Metanephros (tissue), 2 donors: ENCODE data around the gene CACHD1. TPM values are rescaled to one million over a fixed set of nuclear protein-coding genes. Genes with fewer than 3 reads are reported as not detected.

ENCODE experiments used
- small RNA-seq: library from RNA; depleted of rRNA; stranded (forward); fragments of <200 nt; gene quantifications from one replicate; pipeline ENCODE3, GENCODE V24; 2014; ENCODE audit warnings: low replicate concordance
- total RNA-seq: library from RNA; depleted of rRNA; stranded (reverse); fragments of >200 nt; gene quantifications from one replicate; pipeline ENCODE4 v1.2.3, GENCODE V29; 2014

The CACHD1 gene
- total RNA-seq: 39.9 TPM

DNA sequence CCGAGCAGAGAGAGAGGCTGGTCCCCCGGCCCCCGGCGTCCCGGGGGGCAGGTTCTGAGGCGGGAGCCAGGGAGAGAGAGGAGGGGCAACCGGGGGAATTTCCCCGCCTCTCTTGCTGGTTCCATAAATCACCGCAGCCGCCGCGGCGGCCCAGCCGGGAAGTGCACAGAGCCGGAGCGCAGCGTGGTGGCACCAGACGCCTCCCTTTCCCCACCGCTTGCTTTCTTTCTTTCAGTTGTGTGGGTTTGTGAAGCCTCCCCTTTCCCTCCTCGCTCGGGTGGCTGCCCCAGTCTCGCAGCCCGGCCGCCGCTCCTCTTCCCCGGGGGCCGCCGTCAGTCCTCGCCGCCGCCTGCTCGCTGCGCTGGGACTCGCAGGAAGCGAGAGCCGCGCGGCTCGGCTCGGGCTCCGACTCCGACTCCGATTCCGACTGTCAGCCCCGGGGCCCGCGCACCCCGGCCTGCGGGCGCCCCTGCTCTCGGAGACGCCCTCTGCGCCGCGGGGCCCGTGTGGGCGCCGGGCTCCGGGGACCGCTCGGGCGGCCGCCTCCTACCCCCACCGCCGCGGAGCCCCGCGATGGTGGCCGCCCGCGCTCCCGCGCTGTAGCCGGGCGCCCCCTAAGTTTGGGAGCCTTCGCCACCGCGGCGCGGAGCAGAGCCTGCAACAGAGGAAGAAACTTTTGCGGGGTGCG, at the start of gene CACHD1:
Gene CACHD1 (plus strand): TSS at position 153 of the 688 bp plus-strand sequence. CDS start 616 bp downstream, outside the sequence.

Small RNAs within 50 kb of the gene (small RNA-seq; reads per million reads assigned to genes)
- gene MIR4794: not detected
